ENCODE data around the gene PHF11.
A peak's percentile ranks its signal among the peaks of the same experiment; 100 is the strongest.

GRCh38 chr13:49494645-49495044 is 1.1 kb upstream of the PHF11 start:
- TF ChIP-seq CTCF (conservative IDR thresholded peaks at IDR 0.05; ENCODE audit: low read length), result peak; percentile 55
- TF ChIP-seq EZH2phosphoT487 (IDR thresholded peaks at IDR 0.05; ENCODE audit: borderline replicate concordance, low read depth, low read length), result no peak

Data from OCI-LY7 (cell line).